Kidney capillary endothelial cell (primary cell): ENCODE data around the gene MMP2.
A peak's percentile ranks its signal among the peaks of the same experiment; 100 is the strongest.

Source experiments
- DNase-seq: peaks from one replicate; pipeline ENCODE4 v3.0.0-alpha.2; 2018; ENCODE audit warnings: low spot score

Gene MMP2

DNA sequence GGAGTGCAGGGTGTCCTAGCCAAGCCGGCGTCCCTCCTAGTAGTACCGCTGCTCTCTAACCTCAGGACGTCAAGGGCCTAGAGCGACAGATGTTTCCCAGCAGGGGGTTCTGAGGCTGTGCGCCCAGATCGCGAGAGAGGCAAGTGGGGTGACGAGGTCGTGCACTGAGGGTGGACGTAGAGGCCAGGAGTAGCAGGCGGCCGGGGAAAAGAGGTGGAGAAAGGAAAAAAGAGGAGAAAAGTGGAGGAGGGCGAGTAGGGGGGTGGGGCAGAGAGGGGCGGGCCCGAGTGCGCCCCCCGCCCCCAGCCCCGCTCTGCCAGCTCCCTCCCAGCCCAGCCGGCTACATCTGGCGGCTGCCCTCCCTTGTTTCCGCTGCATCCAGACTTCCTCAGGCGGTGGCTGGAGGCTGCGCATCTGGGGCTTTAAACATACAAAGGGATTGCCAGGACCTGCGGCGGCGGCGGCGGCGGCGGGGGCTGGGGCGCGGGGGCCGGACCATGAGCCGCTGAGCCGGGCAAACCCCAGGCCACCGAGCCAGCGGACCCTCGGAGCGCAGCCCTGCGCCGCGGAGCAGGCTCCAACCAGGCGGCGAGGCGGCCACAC lies at the start of gene MMP2:
Gene MMP2, plus strand, starts transcription at position 372 of the 603 bp plus-strand sequence. CDS start 282 bp downstream, outside the sequence.
- DNase-seq: peak; percentile 70

DNA sequence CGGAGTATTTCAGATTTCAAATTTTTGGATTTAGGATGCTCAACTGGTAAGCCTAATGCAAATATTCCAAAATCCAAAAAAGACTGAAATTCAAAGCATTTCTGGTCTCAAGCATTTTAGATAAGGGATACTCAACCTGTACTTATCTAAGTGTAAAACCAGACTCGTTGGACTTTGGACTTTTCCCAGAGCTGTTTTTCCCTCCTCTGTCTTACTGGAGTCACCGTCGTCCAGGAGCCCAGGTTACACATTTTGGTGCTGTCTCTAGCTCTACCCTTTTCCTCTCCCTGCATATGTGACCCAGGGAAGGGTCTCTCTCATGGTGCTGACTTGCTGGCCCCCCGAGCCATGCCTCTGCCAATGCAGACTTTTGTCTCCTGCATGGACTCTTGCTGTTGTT lies 46.0 kb upstream of the MMP2 start:
- no peak for DNase-seq

DNA sequence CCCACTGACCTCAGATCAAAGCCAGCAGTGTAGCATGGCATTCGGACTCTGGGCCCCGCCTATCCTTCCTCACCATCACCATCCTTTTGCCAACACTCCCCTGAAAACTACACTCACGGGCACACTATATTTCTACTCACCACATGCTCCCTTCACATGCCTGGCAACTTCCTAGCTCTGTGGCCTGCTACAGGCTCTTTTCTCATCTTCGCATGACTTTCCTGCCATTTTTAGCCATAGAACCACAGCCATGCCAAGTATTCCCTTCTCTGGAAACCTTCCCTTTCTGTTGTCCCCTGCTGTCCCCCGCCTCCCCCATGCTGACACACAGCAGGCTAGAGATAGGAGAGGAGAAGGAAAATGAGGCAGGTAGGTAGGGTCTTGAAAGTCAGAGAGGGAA lies 45.5 kb upstream of the MMP2 start:
- DNase-seq: no peak

DNA sequence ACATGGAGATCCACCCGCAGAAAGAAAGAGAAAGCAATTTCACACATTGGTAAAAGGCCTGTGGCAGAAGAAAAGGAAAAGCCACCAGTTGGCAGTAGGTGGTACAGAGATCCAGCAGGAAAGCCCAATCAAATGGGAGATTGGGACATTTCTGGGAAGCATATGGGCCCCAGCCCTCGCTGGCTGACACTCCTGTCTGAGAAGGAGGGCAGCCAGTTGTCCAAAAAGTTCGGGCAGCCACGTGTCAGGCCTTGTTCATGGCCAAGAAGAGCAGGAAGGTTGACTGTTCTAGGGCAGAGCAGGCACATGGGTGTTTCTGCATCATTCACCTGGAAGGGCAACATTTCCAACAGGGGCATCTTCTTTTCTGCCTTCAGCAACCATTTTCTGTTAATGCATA lies 45.0 kb upstream of the MMP2 start:
- DNase-seq: no peak

DNA sequence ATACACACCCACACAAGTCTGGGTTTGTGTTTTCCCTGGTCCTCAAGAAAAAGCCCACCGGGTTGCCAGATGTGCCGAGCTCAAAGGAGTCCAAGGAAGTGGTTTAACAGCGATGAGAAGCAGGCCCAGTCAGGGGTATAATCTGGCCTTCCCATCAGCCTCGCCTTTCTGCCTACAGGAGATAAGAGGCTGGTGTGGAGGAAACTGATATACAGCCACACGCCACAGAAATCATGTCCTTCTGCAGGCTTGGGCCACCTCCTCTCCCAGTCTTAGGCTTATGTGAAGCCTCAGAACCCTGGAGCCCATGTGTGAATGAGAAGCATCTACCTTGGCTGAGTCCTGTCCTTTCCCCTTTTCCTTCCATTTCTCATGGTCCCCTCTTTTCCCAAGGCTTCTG lies 43.6 kb upstream of the MMP2 start:
- no peak for DNase-seq

DNA sequence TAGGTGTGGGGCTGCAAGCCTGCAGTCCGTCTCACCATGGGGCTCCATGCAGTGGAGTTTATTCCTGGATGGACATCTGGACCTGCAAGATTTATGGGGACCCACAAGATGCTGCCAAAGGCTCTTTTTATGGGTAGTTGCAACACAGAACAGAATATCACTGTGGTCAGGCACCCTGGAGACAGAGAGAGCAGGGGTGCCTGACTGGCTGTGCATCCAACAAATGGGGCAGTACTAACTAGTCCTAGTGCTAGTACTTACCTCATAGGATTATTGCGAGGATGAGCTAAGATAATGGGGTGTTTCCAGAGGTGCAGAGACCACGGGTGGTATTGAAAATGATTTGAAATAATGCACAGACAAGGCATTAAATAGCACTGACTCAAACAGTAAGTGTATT lies 42.4 kb upstream of the MMP2 start:
- no peak for DNase-seq

DNA sequence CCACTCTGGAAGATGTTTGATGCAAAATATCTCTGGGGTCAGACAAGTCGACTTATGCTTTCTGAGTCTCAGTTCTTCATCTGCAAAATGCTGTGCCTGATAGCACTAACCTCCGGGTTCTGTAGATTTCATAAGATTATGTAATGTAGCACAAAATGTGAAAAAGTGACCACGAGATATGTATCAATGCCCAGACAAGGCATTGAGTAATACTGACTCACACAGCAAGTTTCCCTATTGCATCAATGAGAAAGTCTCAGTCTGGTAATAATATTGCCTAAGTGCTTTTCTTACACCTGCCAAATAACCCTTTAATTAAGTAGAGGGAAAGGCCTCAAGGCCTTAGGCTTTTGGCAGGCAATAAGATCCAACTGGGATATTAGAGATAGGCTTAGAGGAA lies 41.4 kb upstream of the MMP2 start:
- DNase-seq: no peak

DNA sequence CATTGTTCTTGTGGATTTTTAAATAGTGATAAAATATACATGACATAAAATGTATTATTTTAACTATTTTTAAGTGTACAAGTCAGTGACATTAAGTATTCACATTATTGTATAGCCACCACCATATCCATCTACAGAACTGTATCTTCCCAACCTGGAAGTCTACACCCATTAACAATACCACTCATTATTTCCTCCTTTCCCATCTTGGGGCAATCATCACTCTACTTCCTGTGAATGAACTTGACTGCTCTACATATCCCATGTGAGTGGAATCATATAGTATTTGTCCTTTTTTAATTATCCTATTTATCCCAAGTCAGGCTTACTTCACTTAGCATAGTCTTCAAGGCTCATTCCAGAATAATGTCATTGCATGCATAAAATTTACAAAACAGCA lies 40.7 kb upstream of the MMP2 start:
- DNase-seq: no peak

DNA sequence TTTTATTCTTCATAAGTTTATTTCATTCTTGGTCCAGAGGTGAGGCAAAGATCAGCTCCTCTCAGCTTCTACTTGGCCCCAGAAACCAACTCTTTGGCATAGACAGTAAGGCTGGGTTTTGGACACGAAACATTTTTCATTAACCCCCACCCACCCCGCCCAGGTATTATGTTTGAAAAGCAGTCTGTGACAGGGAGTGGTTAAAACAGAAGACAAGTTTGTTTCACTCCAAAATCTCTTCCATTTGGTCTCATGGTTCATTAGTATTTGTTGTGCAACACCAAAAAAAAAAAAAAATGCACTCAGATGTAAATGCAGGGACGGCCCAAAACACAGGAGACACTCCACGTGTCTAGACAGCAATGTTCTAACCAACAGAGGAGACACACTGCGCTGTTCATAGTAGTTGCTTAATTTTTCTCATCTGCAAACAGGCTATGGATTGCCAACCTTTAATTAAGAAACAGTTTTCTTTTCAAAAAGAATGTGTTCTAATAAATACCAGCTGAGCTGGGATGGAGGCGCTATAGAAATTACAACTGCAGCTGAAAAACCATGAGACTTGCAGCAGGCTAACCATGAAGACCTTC lies 39.8 kb upstream of the MMP2 start:
- no peak for DNase-seq

DNA sequence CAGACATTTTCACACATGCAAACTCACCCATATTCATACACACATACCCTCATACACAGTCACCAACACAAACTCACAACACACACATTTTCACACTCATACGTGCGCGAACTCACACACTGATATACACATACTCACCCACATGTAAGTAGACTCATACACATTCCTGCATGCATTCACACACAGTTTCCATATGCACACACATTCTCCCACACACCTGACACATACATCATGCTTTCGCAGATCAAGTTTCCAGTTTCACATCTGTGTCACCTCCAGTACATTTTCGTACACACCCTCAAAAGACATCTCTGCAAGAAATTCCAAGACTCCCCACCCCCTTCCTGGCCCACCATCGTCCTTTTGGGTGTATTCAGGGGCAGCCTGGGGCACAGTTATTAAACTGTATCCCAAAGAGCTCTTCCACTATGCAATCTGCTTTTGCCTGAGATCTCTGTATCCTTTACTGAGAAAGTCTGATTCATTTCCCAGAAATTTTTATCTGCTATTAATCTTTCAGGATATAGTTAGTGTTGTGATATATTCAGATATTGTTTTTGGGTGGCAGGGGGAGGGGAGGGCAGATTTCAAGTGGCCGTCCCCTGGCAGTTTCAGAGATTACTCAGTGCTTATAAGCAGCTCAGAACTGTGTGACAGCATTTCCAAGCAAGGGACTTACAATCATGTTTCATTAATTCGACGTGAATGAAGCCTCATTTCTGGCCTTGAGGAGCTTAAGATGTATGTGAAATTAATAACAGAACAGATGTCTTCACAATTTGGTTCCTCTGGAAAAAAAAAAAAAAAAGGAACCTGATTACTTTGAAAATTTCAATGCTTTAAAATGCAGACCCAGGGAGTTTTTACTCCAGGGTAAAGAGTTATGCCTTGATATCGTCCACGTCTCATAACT lies 35.3 kb upstream of the MMP2 start:
- no peak for DNase-seq

DNA sequence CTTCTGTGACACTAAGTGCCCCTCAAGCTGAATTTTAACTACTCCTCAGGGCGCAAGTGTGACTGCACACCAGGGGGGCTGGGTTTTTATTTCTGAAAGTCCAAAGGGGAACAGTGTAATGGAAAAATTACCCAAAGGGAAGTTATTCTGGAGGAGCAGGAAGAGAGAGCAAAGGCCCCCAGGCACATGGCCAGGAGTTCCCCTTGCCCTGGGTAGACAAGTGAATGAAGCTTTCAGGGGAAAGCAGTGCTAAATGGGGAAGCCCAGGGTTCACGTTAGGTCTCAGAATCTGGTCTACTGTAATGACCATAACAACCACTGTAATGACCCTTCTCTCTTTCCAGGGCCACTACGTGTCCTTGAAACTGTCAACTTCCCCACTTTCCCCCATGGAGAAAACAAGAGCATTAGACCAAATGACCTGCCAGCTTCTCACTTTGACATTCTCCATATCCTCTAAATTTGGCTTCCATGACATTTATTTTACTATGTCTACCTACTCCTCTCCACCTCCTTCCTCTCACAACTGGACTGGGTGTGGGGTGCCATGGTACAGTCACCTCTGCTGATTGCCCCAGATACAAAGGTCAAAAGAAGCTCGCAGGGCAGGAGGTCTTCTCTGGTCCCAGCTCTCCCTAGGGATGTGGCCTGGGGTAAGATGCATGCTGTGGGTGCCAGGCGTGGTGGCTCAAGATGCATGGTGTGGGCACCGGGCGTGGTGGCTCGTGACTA lies 34.1 kb upstream of the MMP2 start:
- no peak for DNase-seq

DNA sequence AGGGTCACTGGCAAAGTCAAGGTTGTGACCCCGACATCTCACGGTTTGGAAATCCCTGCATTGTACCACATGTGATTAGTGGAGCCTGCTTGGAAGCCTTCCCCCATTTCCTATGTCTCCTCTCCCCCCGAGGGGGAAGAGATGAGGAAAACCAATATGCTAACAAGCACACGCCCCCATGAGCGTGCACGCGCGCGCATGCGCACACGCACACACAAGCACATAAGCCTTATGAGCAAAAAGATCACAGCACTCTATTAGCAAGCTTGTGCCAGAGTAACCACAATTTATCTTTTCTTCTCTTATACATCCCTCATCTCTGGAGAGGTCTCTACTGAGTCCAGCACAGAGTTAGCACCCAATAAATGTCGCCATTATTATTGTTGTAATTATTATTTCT lies 31.8 kb upstream of the MMP2 start:
- DNase-seq: no peak

DNA sequence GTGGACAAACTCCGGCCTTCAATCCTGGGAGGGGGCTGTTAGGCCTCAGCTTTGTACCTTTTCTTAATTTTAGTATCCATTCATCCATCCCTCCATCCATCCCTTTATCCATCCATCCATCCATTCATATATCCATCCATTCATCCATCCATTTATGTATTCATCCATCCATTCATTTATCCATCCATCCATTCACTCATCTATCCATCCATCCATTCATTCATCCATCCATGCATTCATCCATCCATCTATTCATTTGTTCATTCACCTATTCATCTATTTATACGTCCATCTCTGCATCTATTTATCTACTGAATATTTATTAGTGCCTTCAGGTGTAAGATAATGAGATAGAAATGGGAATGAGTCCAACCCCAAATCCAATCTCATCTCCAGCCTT lies 26.0 kb upstream of the MMP2 start:
- no peak for DNase-seq

DNA sequence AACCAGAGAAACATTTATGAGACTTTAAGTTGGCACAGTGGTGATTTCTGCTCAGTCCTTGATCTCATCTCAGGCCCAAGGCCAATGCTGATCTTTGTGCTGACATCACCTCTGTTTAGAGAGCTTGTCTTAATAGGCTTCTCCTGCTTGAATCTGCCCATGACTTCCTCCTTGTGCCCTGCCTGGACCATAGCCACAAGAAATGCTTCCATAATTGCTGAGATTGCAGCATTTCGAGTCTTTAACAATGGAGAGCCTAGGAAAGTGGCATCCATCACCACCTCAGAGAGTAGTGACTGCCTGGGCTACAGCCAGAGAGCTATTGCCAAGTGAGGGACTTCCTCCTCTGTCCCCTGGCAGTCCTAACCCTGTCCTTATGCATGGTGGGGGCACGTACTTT lies 25.1 kb upstream of the MMP2 start:
- DNase-seq: no peak

DNA sequence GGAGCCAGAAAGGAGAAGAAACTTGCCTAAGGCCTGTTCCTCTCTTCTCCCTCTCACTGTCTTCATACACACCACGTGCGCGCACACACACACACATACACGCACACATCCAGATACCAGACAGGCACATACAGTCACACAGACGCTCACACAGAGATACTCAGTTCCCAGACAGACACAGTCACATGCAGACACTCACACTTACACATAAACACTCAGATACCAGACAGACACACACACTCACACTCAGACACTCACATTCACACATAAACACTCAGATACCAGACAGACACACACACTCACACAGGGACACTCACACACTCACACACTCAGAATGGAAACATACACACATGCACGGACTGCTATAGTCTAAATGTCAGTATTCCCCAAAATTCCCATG lies 24.1 kb upstream of the MMP2 start:
- no peak for DNase-seq

DNA sequence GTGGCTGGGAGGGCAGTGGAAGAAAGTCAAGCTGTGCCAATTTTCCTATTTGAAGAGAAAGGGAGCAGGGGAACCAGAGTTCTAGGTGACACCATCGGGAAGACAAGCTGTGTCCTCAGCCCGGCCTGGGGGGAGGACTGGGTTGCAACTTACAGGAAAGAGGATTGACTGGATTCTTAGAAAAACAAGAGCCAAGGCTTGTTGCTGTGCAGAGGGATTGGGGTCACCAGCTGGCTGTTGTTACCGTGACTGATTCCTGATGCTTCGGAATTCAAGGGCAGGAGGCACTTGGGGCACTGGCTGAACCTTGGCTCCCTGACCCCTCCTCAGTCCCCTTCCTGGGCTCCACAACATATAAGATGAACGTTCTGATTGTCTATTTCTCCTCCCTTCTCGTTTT lies 16.8 kb upstream of the MMP2 start:
- no peak for DNase-seq

DNA sequence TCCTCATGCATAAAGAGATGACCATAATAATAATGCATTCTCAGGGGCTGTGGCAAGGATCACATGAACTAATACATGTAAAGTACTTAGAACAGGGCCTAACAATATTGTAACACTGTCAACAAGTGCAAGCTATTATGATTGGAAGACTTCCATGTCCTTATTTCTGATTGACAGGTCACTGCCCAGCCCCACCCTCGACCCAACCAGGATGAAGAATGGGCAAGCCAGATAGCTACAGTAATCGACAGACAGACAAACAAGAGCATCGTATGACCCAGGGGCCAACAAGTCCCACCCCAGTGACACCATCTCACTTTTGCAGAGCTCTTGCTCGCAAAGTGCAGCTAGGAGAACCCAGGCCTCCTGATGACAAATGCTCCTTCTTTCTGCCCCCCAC lies 14.6 kb upstream of the MMP2 start:
- no peak for DNase-seq

DNA sequence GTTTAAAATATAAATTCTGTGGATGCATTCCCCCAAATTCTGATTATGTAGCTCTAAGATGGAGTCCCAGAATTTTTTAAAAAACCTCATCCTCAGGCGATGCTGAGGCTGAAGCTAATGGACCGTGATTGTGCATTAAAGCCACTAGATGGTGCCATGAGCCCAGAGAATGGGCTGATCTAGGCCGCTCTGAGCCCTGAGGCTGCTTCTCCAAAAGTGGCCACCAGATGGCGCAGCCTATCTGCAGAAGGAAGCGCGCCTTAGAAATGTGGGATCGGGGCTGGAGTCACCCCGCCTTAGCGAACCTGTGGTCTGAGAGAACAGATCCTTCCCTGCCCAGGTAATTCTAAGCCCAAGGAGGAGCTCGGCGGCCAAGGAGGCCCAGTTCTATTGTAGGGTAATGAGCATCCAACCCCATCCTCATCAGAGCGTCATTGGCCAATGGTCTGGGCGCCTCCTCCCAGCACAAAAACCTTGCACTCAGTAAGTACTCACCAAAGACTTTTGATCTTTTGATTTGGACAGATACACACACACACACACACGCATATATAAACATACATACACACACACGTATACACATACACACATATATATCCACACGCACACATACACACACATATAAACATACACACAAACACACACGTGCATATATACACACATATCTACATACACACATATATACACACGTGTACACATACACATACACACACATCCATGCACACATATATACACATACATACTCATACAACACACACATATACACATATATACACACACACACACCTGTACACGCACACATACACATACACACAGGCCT lies 13.7 kb upstream of the MMP2 start:
- peak; percentile 86 for DNase-seq

DNA sequence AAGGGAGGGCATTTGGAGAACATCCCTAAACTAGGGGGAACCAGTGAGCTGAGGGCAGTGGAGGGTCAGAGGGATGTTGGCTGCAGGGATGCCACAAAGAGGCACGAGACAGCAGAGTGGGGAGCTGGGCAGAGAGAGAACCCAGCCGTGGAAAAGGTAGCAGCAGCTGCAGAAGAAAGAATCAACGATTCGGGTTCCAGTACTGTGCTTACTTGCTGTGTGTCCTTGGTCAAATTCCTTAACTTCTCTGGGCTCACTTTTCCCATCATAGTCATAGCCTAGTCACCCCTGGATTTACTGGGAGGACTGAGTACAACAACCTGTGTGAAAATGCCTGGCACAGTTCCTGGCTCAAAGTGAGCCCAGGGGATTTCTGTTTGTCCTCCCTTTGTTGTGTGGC lies 12.8 kb upstream of the MMP2 start:
- no peak for DNase-seq

DNA sequence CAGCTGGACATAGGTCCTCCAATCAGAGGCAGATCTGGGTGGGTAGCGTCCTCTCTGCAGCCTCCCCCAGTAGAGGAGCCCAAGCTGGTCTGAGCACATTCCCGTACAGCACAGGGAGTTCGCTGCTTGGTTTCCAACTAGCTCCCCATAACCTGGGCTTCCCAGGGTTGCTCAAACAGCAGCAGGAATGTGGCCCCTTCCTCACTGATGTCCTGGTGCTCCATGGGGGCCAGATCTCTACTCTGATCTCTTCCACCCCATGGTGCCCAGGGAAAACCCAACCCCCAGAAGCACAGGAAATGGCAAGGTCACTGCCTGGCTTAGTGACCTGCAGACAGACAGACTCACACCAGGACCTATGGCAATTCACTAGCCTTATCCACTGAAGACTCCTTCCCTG lies 11.1 kb upstream of the MMP2 start:
- no peak for DNase-seq

DNA sequence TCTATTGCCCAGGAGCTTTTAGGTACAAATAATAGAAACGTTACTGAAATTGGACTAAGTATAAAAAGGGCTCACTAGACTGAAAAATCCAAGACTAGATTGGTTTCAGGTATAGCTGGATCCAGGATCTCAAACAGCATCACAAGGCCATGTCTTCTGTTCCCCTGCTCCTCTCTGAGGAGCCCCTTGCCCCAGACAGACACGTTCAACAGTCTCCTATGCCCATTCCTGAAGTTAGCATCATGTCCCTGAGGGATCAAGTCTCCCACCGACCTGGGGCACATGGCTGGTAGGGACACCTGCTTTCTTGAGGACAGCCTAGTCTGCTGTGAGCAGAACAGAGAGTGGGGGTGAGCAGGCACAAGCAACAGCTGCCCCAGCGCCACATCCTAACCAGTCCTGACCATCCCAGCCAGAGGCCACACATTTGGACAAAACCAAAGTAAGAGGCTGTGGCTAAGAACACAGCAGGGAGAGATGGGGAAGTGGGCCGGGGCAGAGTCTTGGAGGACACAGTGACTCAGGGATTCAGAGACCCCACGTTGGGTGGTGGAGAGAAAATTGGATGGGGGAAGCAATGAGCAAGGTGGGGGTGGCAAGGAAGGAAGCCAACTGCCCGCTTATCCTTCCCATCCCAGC lies 10.5 kb upstream of the MMP2 start:
- DNase-seq: no peak
